OCI-LY7 (cell line): ENCODE data around the gene PEAK3.

ENCODE experiments used
- EZH2phosphoT487 ChIP-seq: fragments of 200-600 bp; sonication (generic); IDR thresholded peaks from 2 replicates; pipeline ENCODE4 v1.6.1; 2018; ENCODE audit warnings: low read depth, borderline replicate concordance, mild to moderate bottlenecking, mixed run types, antibody characterized with exemption, low read length, moderate library complexity, mixed read lengths
- TF ChIP-seq, protein P1 (sequence below): fragments of 200-600 bp; sonication (generic); conservative IDR thresholded peaks from 2 replicates; pipeline ENCODE4 v1.5.1; 2014; ENCODE audit warnings: mild to moderate bottlenecking, antibody characterized with exemption, low read length, moderate library complexity, mixed read lengths

DNA sequence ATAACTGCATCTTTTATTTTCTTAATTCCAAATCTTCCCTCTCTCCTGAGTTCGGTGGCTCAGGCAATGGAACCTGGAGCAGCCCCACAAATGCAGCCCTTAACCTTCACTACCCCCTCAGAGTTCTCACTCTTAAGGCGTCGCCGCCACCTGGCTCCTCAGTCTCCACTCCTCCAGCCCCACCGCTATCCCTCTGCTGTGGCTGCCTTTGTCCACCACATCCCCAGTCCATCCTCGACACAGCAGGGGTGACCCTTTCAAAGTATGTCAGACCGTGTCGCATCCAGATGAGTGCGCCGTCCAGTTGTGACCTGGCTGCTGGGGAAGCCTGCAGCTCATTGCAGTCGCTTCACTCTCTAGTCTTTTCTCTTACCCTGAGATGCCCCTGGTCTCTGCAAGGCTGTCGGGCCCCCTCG is 47.5 kb upstream of the PEAK3 start:
- TF ChIP-seq, protein P1, sequence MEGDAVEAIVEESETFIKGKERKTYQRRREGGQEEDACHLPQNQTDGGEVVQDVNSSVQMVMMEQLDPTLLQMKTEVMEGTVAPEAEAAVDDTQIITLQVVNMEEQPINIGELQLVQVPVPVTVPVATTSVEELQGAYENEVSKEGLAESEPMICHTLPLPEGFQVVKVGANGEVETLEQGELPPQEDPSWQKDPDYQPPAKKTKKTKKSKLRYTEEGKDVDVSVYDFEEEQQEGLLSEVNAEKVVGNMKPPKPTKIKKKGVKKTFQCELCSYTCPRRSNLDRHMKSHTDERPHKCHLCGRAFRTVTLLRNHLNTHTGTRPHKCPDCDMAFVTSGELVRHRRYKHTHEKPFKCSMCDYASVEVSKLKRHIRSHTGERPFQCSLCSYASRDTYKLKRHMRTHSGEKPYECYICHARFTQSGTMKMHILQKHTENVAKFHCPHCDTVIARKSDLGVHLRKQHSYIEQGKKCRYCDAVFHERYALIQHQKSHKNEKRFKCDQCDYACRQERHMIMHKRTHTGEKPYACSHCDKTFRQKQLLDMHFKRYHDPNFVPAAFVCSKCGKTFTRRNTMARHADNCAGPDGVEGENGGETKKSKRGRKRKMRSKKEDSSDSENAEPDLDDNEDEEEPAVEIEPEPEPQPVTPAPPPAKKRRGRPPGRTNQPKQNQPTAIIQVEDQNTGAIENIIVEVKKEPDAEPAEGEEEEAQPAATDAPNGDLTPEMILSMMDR = 0 out of 2 replicates have a peak, but pooled peaks have one; percentile 19
- TF ChIP-seq EZH2phosphoT487 = no peak
